Epithelial cell of esophagus (primary cell): Measurements from ENCODE around the gene DBNL.
A peak's percentile ranks its signal among the peaks of the same experiment; 100 is the strongest.
"Not testable (repeated sequence)": the region's sequence is repeated elsewhere in the genome, so short reads cannot be mapped to it uniquely, and the experiment has no call there.

Source experiments
- DNase-seq: peaks from one replicate; pipeline ENCODE4 v3.0.0; 2010; ENCODE audit warnings: low read depth
- H3K4me3 ChIP-seq: 2 replicates; pipeline ENCODE4 v1.5.1; 2011; ENCODE audit warnings: mild to moderate bottlenecking, low read length, control low read depth
- CTCF ChIP-seq: IDR thresholded peaks from 2 replicates; pipeline ENCODE4 v1.5.1; 2011; ENCODE audit warnings: low read depth, mild to moderate bottlenecking, low read length, control low read depth, inconsistent platforms; ENCODE audit not compliant: insufficient read depth; ENCODE audit errors: missing control alignments

Gene DBNL

GRCh38 chr7:44038553-44038952 is 5.9 kb upstream of the DBNL start:
- not testable (repeated sequence) for DNase-seq, H3K4me3 ChIP-seq

- peak; percentile 72 for DNase-seq
- H3K4me3 ChIP-seq = peak overlapping the region; percentile 23
Measured at GRCh38 chr7:44038961-44039558, 5.4 kb upstream of the DBNL start.

- DNase-seq, H3K4me3 ChIP-seq: not testable (repeated sequence)
Measured at GRCh38 chr7:44039800-44040492, 4.6 kb upstream of the DBNL start.

GRCh38 chr7:44040493-44040891 is 4.0 kb upstream of the DBNL start:
- DNase-seq = peak; percentile 23
- H3K4me3 ChIP-seq = peak overlapping the region; percentile 21

GRCh38 chr7:44042221-44042620 is 2.3 kb upstream of the DBNL start:
- no peak for TF ChIP-seq CTCF
- no peak overlapping the region for H3K4me3 ChIP-seq
- DNase-seq = no peak

GRCh38 chr7:44043902-44044301 is 600 bp upstream of the DBNL start:
- DNase-seq = no peak
- no peak for TF ChIP-seq CTCF
- peak overlapping the region; percentile 91 for H3K4me3 ChIP-seq

- peak; percentile 54 for DNase-seq
- peak overlapping the region; percentile 91 for H3K4me3 ChIP-seq
- no peak for TF ChIP-seq CTCF
Measured at GRCh38 chr7:44045226-44046014, 918 bp downstream of the DBNL start.

GRCh38 chr7:44046321-44047061 is 2.0 kb downstream of the DBNL start:
- no peak for TF ChIP-seq CTCF
- DNase-seq = no peak
- H3K4me3 ChIP-seq = no peak overlapping the region
